ENCODE data around the gene ADGRV1.
"Not testable (repeated sequence)": the region's sequence is repeated elsewhere in the genome, so short reads cannot be mapped to it uniquely, and the experiment has no call there.

The ADGRV1 gene

GRCh38 chr5:90967851-90968250, 409.3 kb downstream of the ADGRV1 start:
- TF ChIP-seq ZFX (IDR thresholded peaks at IDR 0.05; ENCODE audit: borderline replicate concordance) (no peak), CTCF (IDR thresholded peaks at IDR 0.05) (no peak)
- H3K27ac ChIP-seq, result no peak overlapping the region

GRCh38 chr5:90968319-90968718, 409.7 kb downstream of the ADGRV1 start:
- H3K27ac ChIP-seq, result no peak overlapping the region
- TF ChIP-seq CTCF (IDR thresholded peaks at IDR 0.05), result no peak
- no peak for TF ChIP-seq ZFX (IDR thresholded peaks at IDR 0.05; ENCODE audit: borderline replicate concordance)

GRCh38 chr5:90969945-90970344, 411.3 kb downstream of the ADGRV1 start:
- not testable (repeated sequence) for H3K27ac ChIP-seq

- TF ChIP-seq CTCF (IDR thresholded peaks at IDR 0.05), result no peak
- TF ChIP-seq ZFX (IDR thresholded peaks at IDR 0.05; ENCODE audit: borderline replicate concordance), result no peak
- no peak overlapping the region for H3K27ac ChIP-seq
These were observed 422.6 kb downstream of the ADGRV1 start for GRCh38 chr5:90981177-90981576.

- TF ChIP-seq CTCF (IDR thresholded peaks at IDR 0.05) (no peak), ZFX (IDR thresholded peaks at IDR 0.05; ENCODE audit: borderline replicate concordance) (no peak)
- H3K27ac ChIP-seq, result no peak overlapping the region
These were observed 423.2 kb downstream of the ADGRV1 start for GRCh38 chr5:90981821-90982220.

- H3K27ac ChIP-seq, result no peak overlapping the region
- TF ChIP-seq CTCF (IDR thresholded peaks at IDR 0.05), result no peak
These were observed 424.0 kb downstream of the ADGRV1 start for GRCh38 chr5:90982576-90982975.

- H3K27ac ChIP-seq, result no peak overlapping the region
- TF ChIP-seq CTCF (IDR thresholded peaks at IDR 0.05), result no peak
- no peak for TF ChIP-seq ZFX (IDR thresholded peaks at IDR 0.05; ENCODE audit: borderline replicate concordance)
These were observed 424.6 kb downstream of the ADGRV1 start for GRCh38 chr5:90983148-90983547.

GRCh38 chr5:90983711-90984124, 425.1 kb downstream of the ADGRV1 start:
- H3K27ac ChIP-seq, result no peak overlapping the region

More at GRCh38 chr5:90983711-90984124, 425.1 kb downstream of the ADGRV1 start:
- TF ChIP-seq CTCF (IDR thresholded peaks at IDR 0.05) (no peak), ZFX (IDR thresholded peaks at IDR 0.05; ENCODE audit: borderline replicate concordance) (no peak)

Data from 22Rv1 (cell line).